NB4 (cell line): Measurements from ENCODE around the gene HSF2.

Experiments used
- DNase-seq: peaks from one replicate; pipeline ENCODE4 v3.0.0; 2010; ENCODE audit warnings: low read depth
- H3K4me3 ChIP-seq: one replicate; pipeline ENCODE4 v1.5.1; 2011; ENCODE audit warnings: mild to moderate bottlenecking, low read depth, low read length, moderate library complexity
- CTCF ChIP-seq: IDR thresholded peaks from one replicate; pipeline ENCODE4 v1.5.1; 2012; ENCODE audit warnings: low read depth, low read length
- MAX ChIP-seq: IDR thresholded peaks from 2 replicates; pipeline ENCODE4 v1.6.1; 2011; ENCODE audit warnings: low read depth, low read length
- MYC ChIP-seq: IDR thresholded peaks from 2 replicates; pipeline ENCODE4 v1.6.1; 2011; ENCODE audit warnings: low read depth, low read length
- POLR2A ChIP-seq: IDR thresholded peaks from 2 replicates; pipeline ENCODE4 v1.6.1; 2011; ENCODE audit warnings: mild to moderate bottlenecking; ENCODE audit not compliant: insufficient read length; ENCODE audit errors: extremely low read depth

HSF2 gene

GRCh38 chr6:122363769-122364483, 35.5 kb upstream of the HSF2 start:
- no peak overlapping the region for H3K4me3 ChIP-seq
- TF ChIP-seq MYC (no peak), POLR2A (no peak), CTCF (no peak), MAX (no peak)

GRCh38 chr6:122365775-122366403, 33.6 kb upstream of the HSF2 start:
- TF ChIP-seq MYC, result no peak
- no peak for TF ChIP-seq CTCF
- TF ChIP-seq POLR2A, result no peak
- no peak for TF ChIP-seq MAX
- DNase-seq, result no peak
- no peak overlapping the region for H3K4me3 ChIP-seq

More at GRCh38 chr6:122363769-122364483, 35.5 kb upstream of the HSF2 start:
- DNase-seq, result no peak

- TF ChIP-seq MAX (no peak), MYC (no peak), CTCF (no peak), POLR2A (no peak)
- no peak for DNase-seq
- H3K4me3 ChIP-seq, result no peak overlapping the region
These were observed 32.3 kb upstream of the HSF2 start for GRCh38 chr6:122367171-122367570.

GRCh38 chr6:122369536-122369935, 29.9 kb upstream of the HSF2 start:
- DNase-seq, result no peak
- TF ChIP-seq MYC (no peak), MAX (no peak), POLR2A (no peak), CTCF (no peak)
- no peak overlapping the region for H3K4me3 ChIP-seq

GRCh38 chr6:122372647-122373046, 26.8 kb upstream of the HSF2 start:
- peak; percentile 8 for DNase-seq
- H3K4me3 ChIP-seq, result no peak overlapping the region
- TF ChIP-seq MYC, result no peak
- TF ChIP-seq CTCF, result no peak
- no peak for TF ChIP-seq MAX
- TF ChIP-seq POLR2A, result no peak
